Endodermal cell (in vitro differentiated cells): ENCODE data around the gene HPN. TPM values are rescaled to one million over a fixed set of nuclear protein-coding genes. Genes with fewer than 3 reads are reported as not detected.

Experiments used
- DNase-seq: peaks from one replicate; pipeline ENCODE4 v3.0.0-alpha.2; 2017
- H3K27ac ChIP-seq: 2 replicates; pipeline ENCODE4 v1.5.1; 2013; ENCODE audit warnings: mild to moderate bottlenecking, low read depth, low read length, moderate library complexity
- H3K27me3 ChIP-seq: 2 replicates; pipeline ENCODE4 v1.6.1; 2013; ENCODE audit warnings: mild to moderate bottlenecking, low read length, moderate library complexity; ENCODE audit not compliant: insufficient read depth, control insufficient read depth, poor library complexity, severe bottlenecking
- H3K36me3 ChIP-seq: 2 replicates; pipeline ENCODE4 v1.7.0; 2013; ENCODE audit warnings: mild to moderate bottlenecking, low read length, moderate library complexity; ENCODE audit not compliant: control insufficient read depth, insufficient read depth
- H3K4me1 ChIP-seq: one replicate; pipeline ENCODE4 v1.7.0; 2013; ENCODE audit warnings: low read length; ENCODE audit not compliant: control insufficient read depth, insufficient read depth
- H3K4me3 ChIP-seq: 2 replicates; pipeline ENCODE4 v1.5.1; 2013; ENCODE audit warnings: mild to moderate bottlenecking, low read length, moderate library complexity
- H3K9ac ChIP-seq: 2 replicates; pipeline ENCODE4 v1.6.1; 2013; ENCODE audit warnings: mild to moderate bottlenecking, low read length, moderate library complexity; ENCODE audit not compliant: poor library complexity, severe bottlenecking; ENCODE audit errors: extremely low read depth
- H3K9me3 ChIP-seq: 2 replicates; pipeline ENCODE4 v1.6.1; 2013; ENCODE audit warnings: mild to moderate bottlenecking, low read length, moderate library complexity; ENCODE audit not compliant: control insufficient read depth
- H3K27ac Mint-ChIP-seq: 2 replicates; pipeline ENCODE4 v1.8.0; 2020; ENCODE audit warnings: mixed read lengths
- H3K27me3 Mint-ChIP-seq: 2 replicates; pipeline ENCODE4 v1.8.0; 2021; ENCODE audit warnings: mild to moderate bottlenecking, mixed read lengths; ENCODE audit not compliant: insufficient read depth
- H3K36me3 Mint-ChIP-seq: 2 replicates; pipeline ENCODE4 v1.8.0; 2020; ENCODE audit warnings: low read depth, mixed read lengths
- H3K4me1 Mint-ChIP-seq: 2 replicates; pipeline ENCODE4 v1.8.0; 2020; ENCODE audit warnings: mixed read lengths
- H3K4me3 Mint-ChIP-seq: 2 replicates; pipeline ENCODE4 v1.8.0; 2020; ENCODE audit warnings: mild to moderate bottlenecking, moderate library complexity, mixed read lengths
- H3K9me3 Mint-ChIP-seq: 2 replicates; pipeline ENCODE4 v1.8.0; 2020; ENCODE audit warnings: mild to moderate bottlenecking, mixed read lengths
- CTCF ChIP-seq: fragments of 200-600 bp; sonication (generic); conservative IDR thresholded peaks from 2 replicates; pipeline ENCODE4 v1.5.0; 2021; ENCODE audit warnings: antibody characterized with exemption, mild to moderate bottlenecking
- WGBS, 2 experiments: methylation state at CpG; one replicate each; pipeline versions ENCODE4 v1.1.5 to v1.1.7; 2013; ENCODE audit warnings: missing lambda C conversion rate in 2 of 2, mixed read lengths in 1 of 2; ENCODE audit not compliant: insufficient coverage in 1 of 2, insufficient read length in 1 of 2; 5-methylcytosine and 5-hydroxymethylcytosine counted together
- total RNA-seq, 2 donors: library from RNA; stranded (reverse); fragmentation: NEBNext Ultra II Directional in 1 of 2; extraction: Animal tissue kit (Norgen Biotek cat#: 25700) in 1 of 2; gene quantifications; 2 replicates in 1 of 2; 3 replicates in 1 of 2; pipeline ENCODE4 v1.2.1, GENCODE V29; 2021

Gene HPN
- total RNA-seq, 2 donors from 2014 or later = 29.0 to 49.6 TPM

GRCh38 chr19:35085947-35086346 is 44.4 kb downstream of the HPN start:
- no peak for DNase-seq
- Mint-ChIP-seq H3K27me3 (no peaks in the 10 kb centered on the region), H3K9me3 (peaks cover 2% of the 10 kb centered on the region), H3K27ac (no peak overlapping the region), H3K36me3 (no peaks in the 10 kb centered on the region), H3K4me1 (peaks cover 1% of the 10 kb centered on the region), H3K4me3 (no peak overlapping the region)
- no peak overlapping the region for H3K27ac ChIP-seq
- no peaks in the 10 kb centered on the region for H3K4me1 ChIP-seq
- WGBS, 2 experiments = 72 to 82% methylated on average over 4 to 6 of the region's 6 CpGs
- H3K4me3 ChIP-seq = no peak overlapping the region
- H3K9me3 ChIP-seq = no peaks in the 10 kb centered on the region
- H3K27me3 ChIP-seq = no peaks in the 10 kb centered on the region
- H3K9ac ChIP-seq = no peak overlapping the region
- H3K36me3 ChIP-seq = no peaks in the 10 kb centered on the region
- TF ChIP-seq CTCF = no peak

GRCh38 chr19:35086455-35086854 is 44.9 kb downstream of the HPN start:
- no peaks in the 10 kb centered on the region for H3K27me3 ChIP-seq
- peaks cover 1% of the 10 kb centered on the region for H3K4me1 Mint-ChIP-seq
- TF ChIP-seq CTCF = no peak
- H3K9me3 Mint-ChIP-seq = peaks cover 2% of the 10 kb centered on the region
- H3K27ac Mint-ChIP-seq = no peak overlapping the region
- 83 to 90% methylated on average over 7 to 8 of the region's 8 CpGs for WGBS, 2 experiments
- H3K4me3 Mint-ChIP-seq = no peak overlapping the region
- no peaks in the 10 kb centered on the region for H3K27me3 Mint-ChIP-seq
- DNase-seq = no peak
- H3K27ac ChIP-seq = no peak overlapping the region
- H3K36me3 Mint-ChIP-seq = no peaks in the 10 kb centered on the region
- H3K4me1 ChIP-seq = no peaks in the 10 kb centered on the region
- H3K9me3 ChIP-seq = no peaks in the 10 kb centered on the region
- no peak overlapping the region for H3K4me3 ChIP-seq
- no peak overlapping the region for H3K9ac ChIP-seq
- no peaks in the 10 kb centered on the region for H3K36me3 ChIP-seq

DNA sequence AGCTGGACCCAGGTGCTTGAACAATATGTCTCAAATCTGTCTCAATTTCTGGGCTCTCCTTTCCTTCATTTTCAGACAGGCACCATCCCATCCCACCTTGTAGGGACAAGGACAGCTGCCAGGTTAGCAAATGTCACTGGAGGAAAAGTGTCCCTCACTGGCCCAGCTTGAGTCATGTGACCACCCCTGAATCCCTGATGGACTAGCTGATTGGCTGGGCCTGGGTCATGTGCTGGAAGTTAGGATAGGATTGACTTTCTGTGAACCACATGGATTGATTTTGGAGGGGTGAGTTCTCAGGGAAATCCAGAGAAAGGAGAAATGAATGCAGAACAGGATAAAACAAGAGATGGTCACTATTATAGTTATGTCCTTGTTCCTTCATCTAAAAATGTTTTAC is 45.9 kb downstream of the HPN start:
- H3K9me3 Mint-ChIP-seq = peaks cover 2% of the 10 kb centered on the region
- Histone ChIP-seq H3K27ac (no peak overlapping the region), H3K36me3 (no peaks in the 10 kb centered on the region), H3K4me1 (no peaks in the 10 kb centered on the region), H3K9me3 (no peaks in the 10 kb centered on the region), H3K9ac (no peak overlapping the region), H3K4me3 (no peak overlapping the region), H3K27me3 (no peaks in the 10 kb centered on the region)
- no peak for DNase-seq
- no peaks in the 10 kb centered on the region for H3K27me3 Mint-ChIP-seq
- TF ChIP-seq CTCF = no peak
- H3K36me3 Mint-ChIP-seq = no peaks in the 10 kb centered on the region
- H3K4me1 Mint-ChIP-seq = peaks cover 1% of the 10 kb centered on the region
- H3K27ac Mint-ChIP-seq = no peak overlapping the region
- no peak overlapping the region for H3K4me3 Mint-ChIP-seq
